Measurements from ENCODE around the gene CDR2L.
"Not testable (repeated sequence)": the region's sequence is repeated elsewhere in the genome, so short reads cannot be mapped to it uniquely, and the experiment has no call there.

GRCh38 chr17:75025398-75025734 is 37.9 kb downstream of the CDR2L start:
- not testable (repeated sequence) for TF ChIP-seq POLR2A (IDR thresholded peaks at IDR 0.05)
- TF ChIP-seq, protein P1, sequence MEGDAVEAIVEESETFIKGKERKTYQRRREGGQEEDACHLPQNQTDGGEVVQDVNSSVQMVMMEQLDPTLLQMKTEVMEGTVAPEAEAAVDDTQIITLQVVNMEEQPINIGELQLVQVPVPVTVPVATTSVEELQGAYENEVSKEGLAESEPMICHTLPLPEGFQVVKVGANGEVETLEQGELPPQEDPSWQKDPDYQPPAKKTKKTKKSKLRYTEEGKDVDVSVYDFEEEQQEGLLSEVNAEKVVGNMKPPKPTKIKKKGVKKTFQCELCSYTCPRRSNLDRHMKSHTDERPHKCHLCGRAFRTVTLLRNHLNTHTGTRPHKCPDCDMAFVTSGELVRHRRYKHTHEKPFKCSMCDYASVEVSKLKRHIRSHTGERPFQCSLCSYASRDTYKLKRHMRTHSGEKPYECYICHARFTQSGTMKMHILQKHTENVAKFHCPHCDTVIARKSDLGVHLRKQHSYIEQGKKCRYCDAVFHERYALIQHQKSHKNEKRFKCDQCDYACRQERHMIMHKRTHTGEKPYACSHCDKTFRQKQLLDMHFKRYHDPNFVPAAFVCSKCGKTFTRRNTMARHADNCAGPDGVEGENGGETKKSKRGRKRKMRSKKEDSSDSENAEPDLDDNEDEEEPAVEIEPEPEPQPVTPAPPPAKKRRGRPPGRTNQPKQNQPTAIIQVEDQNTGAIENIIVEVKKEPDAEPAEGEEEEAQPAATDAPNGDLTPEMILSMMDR (IDR thresholded peaks at IDR 0.05 in 4 of 5, conservative IDR thresholded peaks at IDR 0.05 in 1 of 5) = not testable (repeated sequence)

All from gastrocnemius medialis (tissue), 4 donors.